ENCODE measurements around the gene LZTS2.

Gene LZTS2

DNA sequence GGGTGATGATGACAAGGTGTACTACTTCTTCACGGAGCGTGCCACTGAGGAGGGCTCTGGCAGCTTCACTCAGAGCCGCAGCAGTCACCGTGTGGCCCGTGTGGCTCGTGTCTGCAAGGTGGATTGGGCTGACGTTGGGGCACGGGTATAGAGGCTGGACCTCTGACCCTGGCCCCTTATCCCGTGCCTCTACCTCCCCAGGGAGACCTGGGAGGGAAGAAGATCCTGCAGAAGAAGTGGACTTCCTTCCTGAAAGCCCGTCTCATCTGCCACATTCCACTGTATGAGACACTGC, 20.8 kb upstream of the LZTS2 start (continued):
- TF ChIP-seq ZBTB26 (tag by site-specific recombination; optimal IDR thresholded peaks at IDR 0.05) (no peak), KLF10 (tag by site-specific recombination; IDR thresholded peaks at IDR 0.05) (no peak)

GRCh38 chr10:100979791-100980272, 19.8 kb upstream of the LZTS2 start:
- no peak overlapping the region for H3K27ac ChIP-seq (ENCODE audit: extremely low read depth, low read depth, low read length)
- no peaks in the 10 kb centered on the region for H3K9me3 ChIP-seq (ENCODE audit: control insufficient read depth, insufficient read depth, low read depth, low read length)
- POLR2A ChIA-PET, result interaction anchor here (0.7 kb wide), 1 partner anchor 37 kb away, joined by 4 read pairs; no protein-coding TSS in a partner anchor
- no peaks in the 10 kb centered on the region for H3K4me1 ChIP-seq (ENCODE audit: control insufficient read depth, insufficient read depth, low read length)
- H3K36me3 ChIP-seq (ENCODE audit: control insufficient read depth in 2 of 2, insufficient read depth in 1 of 2, low read length in 2 of 2), result peaks cover 4 to 68% of the 10 kb centered on the region in 2 experiments
- CTCF ChIA-PET, result no interaction called here
- no peak overlapping the region for H3K4me3 ChIP-seq (ENCODE audit: low read depth, low read length)
- TF ChIP-seq SETDB1 (IDR thresholded peaks at IDR 0.05; ENCODE audit: insufficient read length, low read length) (no peak), ZNF791 (tag by site-specific recombination; IDR thresholded peaks at IDR 0.05) (no peak), ZNF837 (tag by site-specific recombination; IDR thresholded peaks at IDR 0.05) (no peak), YY2 (tag by site-specific recombination; IDR thresholded peaks at IDR 0.05) (no peak), ZNF146 (tag by site-specific recombination; IDR thresholded peaks at IDR 0.05) (no peak), ZNF626 (tag by site-specific recombination; IDR thresholded peaks at IDR 0.05) (no peak), KLF1 (tag by site-specific recombination; IDR thresholded peaks at IDR 0.05) (no peak), REPIN1 (tag by site-specific recombination; IDR thresholded peaks at IDR 0.05; ENCODE audit: low read depth) (no peak), ZBTB21 (tag by site-specific recombination; IDR thresholded peaks at IDR 0.05) (no peak), ZNF624 (tag by site-specific recombination; IDR thresholded peaks at IDR 0.05) (no peak)
- TF ChIP-seq, protein P1, sequence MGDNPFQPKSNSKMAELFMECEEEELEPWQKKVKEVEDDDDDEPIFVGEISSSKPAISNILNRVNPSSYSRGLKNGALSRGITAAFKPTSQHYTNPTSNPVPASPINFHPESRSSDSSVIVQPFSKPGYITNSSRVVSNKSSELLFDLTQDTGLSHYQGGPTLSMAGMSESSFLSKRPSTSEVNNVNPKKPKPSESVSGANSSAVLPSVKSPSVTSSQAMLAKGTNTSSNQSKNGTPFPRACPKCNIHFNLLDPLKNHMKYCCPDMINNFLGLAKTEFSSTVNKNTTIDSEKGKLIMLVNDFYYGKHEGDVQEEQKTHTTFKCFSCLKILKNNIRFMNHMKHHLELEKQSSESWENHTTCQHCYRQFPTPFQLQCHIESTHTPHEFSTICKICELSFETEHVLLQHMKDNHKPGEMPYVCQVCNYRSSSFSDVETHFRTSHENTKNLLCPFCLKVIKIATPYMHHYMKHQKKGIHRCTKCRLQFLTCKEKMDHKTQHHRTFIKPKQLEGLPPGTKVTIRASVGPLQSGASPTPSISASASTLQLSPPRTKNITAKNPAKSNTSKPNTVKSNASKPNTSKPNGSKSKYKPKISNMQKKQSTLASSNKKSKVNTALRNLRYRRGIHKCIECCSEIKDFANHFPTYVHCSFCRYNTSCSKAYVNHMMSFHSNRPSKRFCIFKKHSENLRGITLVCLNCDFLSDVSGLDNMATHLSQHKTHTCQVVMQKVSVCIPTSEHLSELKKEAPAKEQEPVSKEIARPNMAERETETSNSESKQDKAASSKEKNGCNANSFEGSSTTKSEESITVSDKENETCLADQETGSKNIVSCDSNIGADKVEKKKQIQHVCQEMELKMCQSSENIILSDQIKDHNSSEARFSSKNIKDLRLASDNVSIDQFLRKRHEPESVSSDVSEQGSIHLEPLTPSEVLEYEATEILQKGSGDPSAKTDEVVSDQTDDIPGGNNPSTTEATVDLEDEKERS (tag by site-specific recombination; IDR thresholded peaks at IDR 0.05), result no peak
- TF ChIP-seq, protein P2, sequence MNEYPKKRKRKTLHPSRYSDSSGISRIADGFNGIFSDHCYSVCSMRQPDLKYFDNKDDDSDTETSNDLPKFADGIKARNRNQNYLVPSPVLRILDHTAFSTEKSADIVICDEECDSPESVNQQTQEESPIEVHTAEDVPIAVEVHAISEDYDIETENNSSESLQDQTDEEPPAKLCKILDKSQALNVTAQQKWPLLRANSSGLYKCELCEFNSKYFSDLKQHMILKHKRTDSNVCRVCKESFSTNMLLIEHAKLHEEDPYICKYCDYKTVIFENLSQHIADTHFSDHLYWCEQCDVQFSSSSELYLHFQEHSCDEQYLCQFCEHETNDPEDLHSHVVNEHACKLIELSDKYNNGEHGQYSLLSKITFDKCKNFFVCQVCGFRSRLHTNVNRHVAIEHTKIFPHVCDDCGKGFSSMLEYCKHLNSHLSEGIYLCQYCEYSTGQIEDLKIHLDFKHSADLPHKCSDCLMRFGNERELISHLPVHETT (tag by site-specific recombination; IDR thresholded peaks at IDR 0.05), result no peak
- TF ChIP-seq, protein P3, sequence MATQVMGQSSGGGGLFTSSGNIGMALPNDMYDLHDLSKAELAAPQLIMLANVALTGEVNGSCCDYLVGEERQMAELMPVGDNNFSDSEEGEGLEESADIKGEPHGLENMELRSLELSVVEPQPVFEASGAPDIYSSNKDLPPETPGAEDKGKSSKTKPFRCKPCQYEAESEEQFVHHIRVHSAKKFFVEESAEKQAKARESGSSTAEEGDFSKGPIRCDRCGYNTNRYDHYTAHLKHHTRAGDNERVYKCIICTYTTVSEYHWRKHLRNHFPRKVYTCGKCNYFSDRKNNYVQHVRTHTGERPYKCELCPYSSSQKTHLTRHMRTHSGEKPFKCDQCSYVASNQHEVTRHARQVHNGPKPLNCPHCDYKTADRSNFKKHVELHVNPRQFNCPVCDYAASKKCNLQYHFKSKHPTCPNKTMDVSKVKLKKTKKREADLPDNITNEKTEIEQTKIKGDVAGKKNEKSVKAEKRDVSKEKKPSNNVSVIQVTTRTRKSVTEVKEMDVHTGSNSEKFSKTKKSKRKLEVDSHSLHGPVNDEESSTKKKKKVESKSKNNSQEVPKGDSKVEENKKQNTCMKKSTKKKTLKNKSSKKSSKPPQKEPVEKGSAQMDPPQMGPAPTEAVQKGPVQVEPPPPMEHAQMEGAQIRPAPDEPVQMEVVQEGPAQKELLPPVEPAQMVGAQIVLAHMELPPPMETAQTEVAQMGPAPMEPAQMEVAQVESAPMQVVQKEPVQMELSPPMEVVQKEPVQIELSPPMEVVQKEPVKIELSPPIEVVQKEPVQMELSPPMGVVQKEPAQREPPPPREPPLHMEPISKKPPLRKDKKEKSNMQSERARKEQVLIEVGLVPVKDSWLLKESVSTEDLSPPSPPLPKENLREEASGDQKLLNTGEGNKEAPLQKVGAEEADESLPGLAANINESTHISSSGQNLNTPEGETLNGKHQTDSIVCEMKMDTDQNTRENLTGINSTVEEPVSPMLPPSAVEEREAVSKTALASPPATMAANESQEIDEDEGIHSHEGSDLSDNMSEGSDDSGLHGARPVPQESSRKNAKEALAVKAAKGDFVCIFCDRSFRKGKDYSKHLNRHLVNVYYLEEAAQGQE (tag by site-specific recombination; IDR thresholded peaks at IDR 0.05), result no peak

DNA sequence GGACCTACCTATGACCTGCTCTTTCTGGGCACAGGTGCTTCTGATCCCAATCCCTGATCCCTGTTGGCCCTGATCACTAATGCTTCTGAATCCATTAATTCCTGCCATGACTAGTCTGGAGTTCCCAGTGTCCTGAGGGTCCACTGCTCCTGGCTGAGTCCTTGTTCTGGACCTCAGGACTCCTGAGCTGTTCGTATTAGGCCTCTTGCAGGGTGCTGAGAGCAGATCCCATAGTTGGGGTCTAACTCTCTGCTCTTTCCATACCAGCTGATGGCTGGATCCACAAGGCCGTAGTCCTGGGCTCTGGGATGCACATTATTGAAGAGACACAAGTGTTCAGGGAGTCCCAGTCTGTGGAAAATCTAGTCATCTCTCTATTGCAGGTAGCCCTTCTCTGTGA, 19.3 kb upstream of the LZTS2 start:
- no peak overlapping the region for H3K27ac ChIP-seq (ENCODE audit: extremely low read depth, low read depth, low read length)
- peaks cover 4 to 73% of the 10 kb centered on the region in 2 experiments for H3K36me3 ChIP-seq (ENCODE audit: control insufficient read depth in 2 of 2, insufficient read depth in 1 of 2, low read length in 2 of 2)
- no peak overlapping the region for H3K4me3 ChIP-seq (ENCODE audit: low read depth, low read length)
- H3K4me1 ChIP-seq (ENCODE audit: control insufficient read depth, insufficient read depth, low read length), result no peaks in the 10 kb centered on the region
- no peaks in the 10 kb centered on the region for H3K9me3 ChIP-seq (ENCODE audit: control insufficient read depth, insufficient read depth, low read depth, low read length)
- ChIA-PET CTCF (no interaction called here), POLR2A (interaction anchor here (0.6 kb wide), 1 partner anchor 445 kb away, joined by 3 read pairs; the partner anchor contains the start of gene HIF1AN)
- TF ChIP-seq ZNF777 (tag by site-specific recombination; IDR thresholded peaks at IDR 0.05; ENCODE audit: borderline replicate concordance) (no peak), ZNF248 (tag by site-specific recombination; IDR thresholded peaks at IDR 0.05) (no peak)
